SU-DHL-6 (cell line): ENCODE measurements around the gene CAMSAP1.

ENCODE experiments used
- H2AFZ ChIP-seq: fragments of 200-600 bp; sonication (generic); 2 replicates; pipeline ENCODE4 v1.6.1; 2014; ENCODE audit warnings: low read depth, mild to moderate bottlenecking, moderate library complexity, mixed read lengths, antibody characterized with exemption, low read length; ENCODE audit not compliant: severe bottlenecking
- H3F3A ChIP-seq: fragments of 200-600 bp; shearing (Covaris generic); 2 replicates; pipeline ENCODE4 v1.6.0; 2016; ENCODE audit warnings: antibody characterized with exemption, mild to moderate bottlenecking; ENCODE audit not compliant: insufficient read depth
- H3K27ac ChIP-seq: fragments of 200-600 bp; sonication (generic); 2 replicates; pipeline ENCODE4 v1.5.1; 2016; ENCODE audit warnings: low read depth, mild to moderate bottlenecking, low read length, moderate library complexity, mixed read lengths
- H3K27me3 ChIP-seq: fragments of 200-600 bp; sonication (generic), shearing (Covaris generic); 2 replicates; pipeline ENCODE4 v1.6.0; 2014; ENCODE audit warnings: mild to moderate bottlenecking, low read length
- H3K36me3 ChIP-seq: fragments of 200-600 bp; sonication (generic); 2 replicates; pipeline ENCODE4 v1.6.1; 2014; ENCODE audit warnings: mild to moderate bottlenecking, low read length, mixed read lengths
- H3K4me2 ChIP-seq: fragments of 300-600, 200-600 bp; shearing (Covaris generic), sonication (generic); 2 replicates; pipeline ENCODE4 v1.6.0; 2014; ENCODE audit warnings: low read length, low read depth, mild to moderate bottlenecking; ENCODE audit not compliant: poor library complexity, severe bottlenecking
- H3K4me3 ChIP-seq: fragments of 200-600 bp; sonication (generic); 2 replicates; pipeline ENCODE4 v1.5.1; 2014; ENCODE audit warnings: antibody characterized with exemption, low read length, mild to moderate bottlenecking, mixed read lengths; ENCODE audit not compliant: insufficient read depth, poor library complexity, severe bottlenecking
- H3K79me2 ChIP-seq: fragments of 200-600 bp; sonication (generic); 2 replicates; pipeline ENCODE4 v1.6.1; 2014; ENCODE audit warnings: mild to moderate bottlenecking, low read length, moderate library complexity; ENCODE audit not compliant: insufficient read depth
- H3K9ac ChIP-seq: fragments of 200-600 bp; sonication (generic); 2 replicates; pipeline ENCODE4 v1.7.0; 2014; ENCODE audit warnings: mild to moderate bottlenecking, low read length
- H3K9me2 ChIP-seq: fragments of 200-600 bp; sonication (generic); replicated peaks from 2 replicates; pipeline ENCODE4 v1.6.1; 2014; ENCODE audit warnings: low read length; ENCODE audit not compliant: insufficient read depth
- H3K9me3 ChIP-seq: fragments of 200-600 bp; sonication (generic); 2 replicates; pipeline ENCODE4 v1.6.1; 2014; ENCODE audit warnings: low read length, mixed read lengths; ENCODE audit not compliant: insufficient read depth
- H4K20me1 ChIP-seq: fragments of 200-600 bp; sonication (generic); 2 replicates; pipeline ENCODE4 v1.6.1; 2014; ENCODE audit warnings: low read depth, mild to moderate bottlenecking, antibody characterized with exemption, low read length, moderate library complexity, mixed read lengths
- CTCF ChIP-seq: fragments of 200-600 bp; sonication (generic); IDR thresholded peaks from one replicate; pipeline ENCODE4 v1.5.1; 2017; ENCODE audit warnings: antibody characterized with exemption, mild to moderate bottlenecking, low read length, moderate library complexity; ENCODE audit not compliant: insufficient read depth, poor library complexity, severe bottlenecking
- EZH2phosphoT487 ChIP-seq: fragments of 200-600 bp; sonication (generic), shearing (Covaris generic); conservative IDR thresholded peaks from 2 replicates; pipeline ENCODE4 v1.6.1; 2018; ENCODE audit warnings: mild to moderate bottlenecking, antibody characterized with exemption, low read length, moderate library complexity, mixed read lengths

The CAMSAP1 gene

GRCh38 chr9:135774794-135775525, 132.4 kb downstream of the CAMSAP1 start:
- Histone ChIP-seq H2AFZ (no peak overlapping the region), H3K36me3 (no peaks in the 10 kb centered on the region), H3K9me3 (no peaks in the 10 kb centered on the region)

GRCh38 chr9:135774239-135774747, 133.1 kb downstream of the CAMSAP1 start:
- H3F3A ChIP-seq, result no peaks in the 10 kb centered on the region
- no peak overlapping the region for H2AFZ ChIP-seq
- TF ChIP-seq EZH2phosphoT487 (no peak), CTCF (no peak)

More at GRCh38 chr9:135774794-135775525, 132.4 kb downstream of the CAMSAP1 start:
- Histone ChIP-seq H3K4me2 (no peak overlapping the region), H4K20me1 (no peaks in the 10 kb centered on the region), H3K27me3 (no peaks in the 10 kb centered on the region), H3F3A (no peaks in the 10 kb centered on the region), H3K4me3 (no peak overlapping the region), H3K9me2 (no peaks in the 10 kb centered on the region), H3K79me2 (no peaks in the 10 kb centered on the region), H3K9ac (no peak overlapping the region), H3K27ac (no peak overlapping the region)
- TF ChIP-seq CTCF (no peak), EZH2phosphoT487 (no peak)

GRCh38 chr9:135773530-135774238, 133.7 kb downstream of the CAMSAP1 start:
- H3K27ac ChIP-seq, result no peak overlapping the region
- H2AFZ ChIP-seq, result no peak overlapping the region
- no peak overlapping the region for H3K4me2 ChIP-seq
- TF ChIP-seq EZH2phosphoT487, result no peak
- no peak for TF ChIP-seq CTCF
- H3K36me3 ChIP-seq, result no peaks in the 10 kb centered on the region
- H3K79me2 ChIP-seq, result no peaks in the 10 kb centered on the region
- H3K4me3 ChIP-seq, result no peak overlapping the region
- no peaks in the 10 kb centered on the region for H3K27me3 ChIP-seq
- no peaks in the 10 kb centered on the region for H3F3A ChIP-seq
- no peaks in the 10 kb centered on the region for H3K9me3 ChIP-seq
- H4K20me1 ChIP-seq, result no peaks in the 10 kb centered on the region
- H3K9me2 ChIP-seq, result no peaks in the 10 kb centered on the region
- no peak overlapping the region for H3K9ac ChIP-seq

More at GRCh38 chr9:135774239-135774747, 133.1 kb downstream of the CAMSAP1 start:
- H3K9me2 ChIP-seq, result no peaks in the 10 kb centered on the region
- H3K4me2 ChIP-seq, result no peak overlapping the region
- H4K20me1 ChIP-seq, result no peaks in the 10 kb centered on the region
- H3K4me3 ChIP-seq, result no peak overlapping the region
- no peaks in the 10 kb centered on the region for H3K36me3 ChIP-seq
- no peaks in the 10 kb centered on the region for H3K79me2 ChIP-seq
- no peak overlapping the region for H3K9ac ChIP-seq
- no peak overlapping the region for H3K27ac ChIP-seq
- no peaks in the 10 kb centered on the region for H3K27me3 ChIP-seq
- no peaks in the 10 kb centered on the region for H3K9me3 ChIP-seq
